Duodenal mucosa (tissue), 2 donors: ENCODE results near the gene MYO16.

Experiments
- H3K27ac ChIP-seq: one replicate; pipeline ENCODE4 v1.7.0; 2013; ENCODE audit warnings: low read depth, low read length
- H3K27me3 ChIP-seq, 2 donors: one replicate each; pipeline ENCODE4 v1.7.0; 2013; ENCODE audit warnings: low read length in 2 of 2, control low read depth in 1 of 2; ENCODE audit not compliant: insufficient read depth in 2 of 2, control insufficient read depth in 1 of 2
- H3K36me3 ChIP-seq, 2 donors: one replicate each; pipeline ENCODE4 v1.7.0; 2013; ENCODE audit warnings: low read length in 2 of 2, control low read depth in 1 of 2; ENCODE audit not compliant: insufficient read depth in 2 of 2, control insufficient read depth in 1 of 2
- H3K4me1 ChIP-seq, 2 donors: one replicate each; pipeline ENCODE4 v1.7.0; 2013; ENCODE audit warnings: low read length in 2 of 2, control low read depth in 1 of 2; ENCODE audit not compliant: insufficient read depth in 2 of 2, control insufficient read depth in 1 of 2
- H3K4me3 ChIP-seq, 2 donors: one replicate each; pipeline ENCODE4 v1.7.0; 2013; ENCODE audit warnings: low read length in 2 of 2, low read depth in 1 of 2
- H3K9ac ChIP-seq, 2 donors: one replicate each; pipeline ENCODE4 v1.7.0; 2013; ENCODE audit warnings: low read length in 2 of 2, low read depth in 1 of 2
- H3K9me3 ChIP-seq, 2 donors: one replicate each; pipeline ENCODE4 v1.7.0; 2013; ENCODE audit warnings: low read length in 2 of 2, control low read depth in 1 of 2; ENCODE audit not compliant: control insufficient read depth in 1 of 2

MYO16 gene

DNA sequence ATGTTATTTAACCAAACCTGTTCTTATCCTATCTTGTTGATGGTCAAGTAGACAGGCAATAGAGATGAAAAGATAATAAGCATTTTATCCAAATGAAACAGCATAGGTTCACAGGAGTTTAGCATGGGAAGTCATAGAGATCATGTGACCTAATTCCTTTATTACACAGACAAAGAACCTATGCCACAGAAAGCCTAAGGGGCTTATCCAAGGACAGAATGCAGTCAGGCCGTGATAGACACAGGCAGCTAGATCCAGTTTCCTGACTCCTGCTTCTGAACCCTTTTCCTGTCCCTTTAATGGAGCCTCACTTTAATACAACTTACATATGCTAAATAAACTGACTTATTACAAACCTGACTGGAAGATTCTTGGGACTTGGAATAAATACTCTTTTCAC lies 624.9 kb downstream of the MYO16 start:
- Histone ChIP-seq H3K9ac (no peak overlapping the region), H3K4me3 (no peak overlapping the region), H3K27ac (no peak overlapping the region), H3K9me3 (peaks cover 0 to 2% of the 10 kb centered on the region in 2 donors), H3K4me1 (no peaks in the 10 kb centered on the region), H3K27me3 (no peaks in the 10 kb centered on the region), H3K36me3 (no peaks in the 10 kb centered on the region)

DNA sequence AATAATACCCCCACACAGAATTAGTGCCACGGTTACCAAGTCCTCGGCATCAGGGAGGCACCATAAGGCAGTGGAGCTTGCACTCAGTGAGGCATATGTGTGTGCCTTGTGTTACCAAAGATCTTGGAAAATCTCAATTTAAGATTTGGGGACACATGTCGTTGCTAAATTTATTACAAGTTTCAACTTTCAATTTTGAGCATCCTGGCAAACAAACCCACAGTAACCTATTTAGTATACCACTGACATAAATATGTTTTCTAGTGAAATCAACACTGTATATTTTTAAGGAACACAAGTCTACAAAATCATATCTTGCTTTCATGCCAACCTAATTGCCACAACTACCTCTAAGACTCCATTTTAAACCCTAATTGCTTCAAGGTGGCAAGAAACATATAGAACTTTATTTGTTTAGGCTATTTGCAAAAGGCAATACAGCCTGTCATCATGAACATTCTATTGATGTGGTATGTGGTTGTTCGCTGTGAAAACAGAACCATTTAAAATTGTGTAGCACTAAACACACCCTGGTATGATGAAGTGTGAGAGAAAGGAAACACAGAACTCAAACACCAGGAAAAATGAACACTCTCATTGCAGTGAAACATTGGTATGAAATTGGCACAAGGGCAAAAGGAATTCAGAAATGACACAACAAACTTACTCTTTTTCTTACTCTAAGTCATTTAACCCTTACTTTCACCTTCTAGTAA lies 625.9 kb downstream of the MYO16 start:
- Histone ChIP-seq H3K9me3 (peaks cover 0 to 2% of the 10 kb centered on the region in 2 donors), H3K9ac (no peak overlapping the region), H3K27ac (no peak overlapping the region), H3K4me1 (no peaks in the 10 kb centered on the region), H3K36me3 (no peaks in the 10 kb centered on the region), H3K4me3 (no peak overlapping the region), H3K27me3 (no peaks in the 10 kb centered on the region)

DNA sequence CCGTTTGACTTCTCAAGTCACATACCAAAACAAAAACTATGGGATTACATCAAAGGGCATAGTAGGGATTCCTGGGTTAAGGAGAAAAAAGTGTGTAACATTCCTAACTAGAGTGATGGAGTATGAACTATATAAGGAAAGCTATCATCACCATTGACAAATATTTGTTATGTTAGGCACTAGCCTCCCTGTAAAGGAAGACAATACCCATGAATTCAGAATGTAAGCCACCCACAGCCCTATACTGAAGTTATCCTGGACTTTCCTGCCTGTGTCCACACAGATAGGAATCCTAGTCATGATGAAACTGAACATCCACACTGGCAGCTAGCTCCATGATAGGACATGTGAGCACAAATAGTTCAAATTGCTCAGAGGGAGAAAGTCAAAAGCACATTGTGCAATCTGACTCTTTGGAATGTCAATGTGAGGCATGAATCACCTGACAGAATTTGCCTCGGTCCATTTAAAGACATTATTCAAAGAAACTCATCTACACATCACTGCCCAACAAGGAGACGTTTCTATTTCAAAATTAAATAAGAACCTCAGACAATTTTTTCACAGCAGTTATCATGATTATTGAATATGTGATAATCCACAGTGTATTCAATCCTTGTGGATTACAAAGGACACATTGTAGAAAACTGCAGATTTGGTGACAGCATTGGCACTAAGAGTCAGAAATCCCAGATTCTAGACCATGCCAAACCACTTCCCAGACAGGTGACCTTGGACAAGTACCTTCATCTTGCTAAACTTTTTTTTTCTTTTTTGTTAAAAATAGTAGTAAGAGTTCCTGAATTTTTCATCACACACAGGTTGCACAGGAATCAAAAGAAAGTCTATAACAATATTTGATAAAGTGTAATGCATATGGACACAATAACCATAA lies 627.7 kb downstream of the MYO16 start:
- H3K4me3 ChIP-seq = no peak overlapping the region
- no peak overlapping the region for H3K9ac ChIP-seq
- no peak overlapping the region for H3K27ac ChIP-seq
- no peaks in the 10 kb centered on the region for H3K4me1 ChIP-seq
- no peaks in the 10 kb centered on the region for H3K36me3 ChIP-seq
- H3K9me3 ChIP-seq = peaks cover 0 to 2% of the 10 kb centered on the region in 2 donors
- H3K27me3 ChIP-seq = no peaks in the 10 kb centered on the region
